Left lung (tissue), 10 donors: Measurements from ENCODE around the gene PRSS48. TPM values are rescaled to one million over a fixed set of nuclear protein-coding genes. Genes with fewer than 3 reads are reported as not detected.

Experiments used
- ATAC-seq: fragments of 200-7000 bp; cut with Tn5 transposase; one replicate; pipeline ENCODE4 v1.9.1; 2020; ENCODE audit warnings: moderate library complexity
- DNase-seq, 4 donors: peaks; one replicate each; pipeline ENCODE4 v3.0.0-alpha.2; 2013 to 2020
- H3K27ac ChIP-seq, 2 donors: fragments of 200-600 bp; sonication (generic) in 1 of 2; one replicate each; pipeline versions ENCODE4 v1.5.0 to v1.8.0; 2020 to 2021
- H3K27me3 ChIP-seq, 2 donors: fragments of 200-600 bp; sonication (generic) in 1 of 2; one replicate each; pipeline versions ENCODE4 v1.5.0 to v1.8.0; 2020 to 2021
- H3K36me3 ChIP-seq, 2 donors: fragments of 200-600 bp; sonication (generic) in 1 of 2; one replicate each; pipeline versions ENCODE4 v1.5.0 to v1.8.0; 2020 to 2021
- H3K4me1 ChIP-seq, 2 donors: fragments of 200-600 bp; one replicate each; pipeline ENCODE4 v1.8.0; 2021
- H3K4me3 ChIP-seq, 2 donors: fragments of 200-600 bp; sonication (generic) in 1 of 2; one replicate each; pipeline versions ENCODE4 v1.5.0 to v1.8.0; 2020 to 2021; ENCODE audit warnings: mild to moderate bottlenecking in 1 of 2
- H3K9me3 ChIP-seq, 2 donors: fragments of 200-600 bp; sonication (generic) in 1 of 2; one replicate each; pipeline versions ENCODE4 v1.5.0 to v1.8.0; 2020 to 2021
- CTCF ChIP-seq, 2 donors: fragments of 200-600 bp; sonication (generic) in 1 of 2; IDR thresholded peaks; one replicate each; pipeline versions ENCODE4 v1.5.0 to v1.8.0; 2021; ENCODE audit warnings: antibody characterized with exemption in 2 of 2
- intact Hi-C, 2 donors: fragments of 100-400 bp; cut with DNase I; formaldehyde crosslinking; loops; one replicate each; pipeline versions ENCODE4 v1.11.2 to v1.14.2; 2022
- polyA plus RNA-seq, 6 donors: library from polyadenylated mRNA; unstranded; fragments of 120-200 nt; gene quantifications; one replicate each; pipeline ENCODE4 v1.2.1, GENCODE V29; 2013; ENCODE audit not compliant: insufficient read length in 6 of 6
- total RNA-seq, 2 donors: library from RNA; stranded (reverse); fragmentation: NEBNext Ultra II Directional; extraction: Animal tissue kit (Norgen Biotek cat#: 25700); gene quantifications; one replicate each; pipeline ENCODE4 v1.2.1, GENCODE V29; 2021
- donor health status: DM: no; HTN: yes; CAD: no.
- donor health status: DM: no; HTN: no; CAD: no.

PRSS48 gene
- total and polyA plus RNA-seq, 8 donors = 0.20 to 0.21 TPM; not detected in 6

DNA sequence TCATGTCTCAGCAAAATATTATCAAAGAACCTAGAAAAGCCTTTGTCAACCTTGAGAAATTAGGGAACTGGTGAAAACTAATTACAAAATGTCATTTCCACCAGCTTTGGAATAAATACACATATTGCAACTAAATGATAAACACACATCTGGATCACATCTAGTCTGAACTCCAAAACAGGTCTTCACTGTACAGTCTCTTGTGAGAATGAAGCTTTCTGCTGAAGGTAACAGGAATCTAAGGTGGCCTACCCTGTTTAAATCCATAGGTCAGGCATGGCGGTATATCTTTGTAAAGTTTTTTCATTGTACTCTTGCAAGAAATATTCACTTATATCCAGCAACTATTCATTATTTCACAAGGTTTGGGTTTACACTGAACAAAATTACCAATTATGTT is 46.7 kb downstream of the PRSS48 start:
- H3K4me1 ChIP-seq = peaks cover 7 to 8% of the 10 kb centered on the region in 2 donors
- H3K27ac ChIP-seq = peak overlapping the region; percentile 89
- H3K9me3 ChIP-seq = no peaks in the 10 kb centered on the region
- ATAC-seq = no peak
- H3K36me3 ChIP-seq = no peaks in the 10 kb centered on the region
- no peak for DNase-seq
- peaks cover 0 to 46% of the 10 kb centered on the region in 2 donors for H3K27me3 ChIP-seq
- intact Hi-C loops = no loop called here
- H3K4me3 ChIP-seq = peak overlapping the region; percentile 46 to 59
- no peak for TF ChIP-seq CTCF (IDR thresholded peaks at IDR 0.05)

- peak overlapping the region; percentile 46 to 59 for H3K4me3 ChIP-seq
- peak overlapping the region; percentile 89 for H3K27ac ChIP-seq
- H3K36me3 ChIP-seq = no peaks in the 10 kb centered on the region
- DNase-seq (peak in 2 of 4 donors; percentile 8 to 24), ATAC-seq (peak; percentile 7)
- intact Hi-C loops = no loop called here
- H3K9me3 ChIP-seq = no peaks in the 10 kb centered on the region
- H3K27me3 ChIP-seq = peaks cover 0 to 46% of the 10 kb centered on the region in 2 donors
- peaks cover 7 to 8% of the 10 kb centered on the region in 2 donors for H3K4me1 ChIP-seq
- no peak for TF ChIP-seq CTCF (IDR thresholded peaks at IDR 0.05)
Observed at GRCh38 chr4:151324124-151324751, 47.3 kb downstream of the PRSS48 start.

DNA sequence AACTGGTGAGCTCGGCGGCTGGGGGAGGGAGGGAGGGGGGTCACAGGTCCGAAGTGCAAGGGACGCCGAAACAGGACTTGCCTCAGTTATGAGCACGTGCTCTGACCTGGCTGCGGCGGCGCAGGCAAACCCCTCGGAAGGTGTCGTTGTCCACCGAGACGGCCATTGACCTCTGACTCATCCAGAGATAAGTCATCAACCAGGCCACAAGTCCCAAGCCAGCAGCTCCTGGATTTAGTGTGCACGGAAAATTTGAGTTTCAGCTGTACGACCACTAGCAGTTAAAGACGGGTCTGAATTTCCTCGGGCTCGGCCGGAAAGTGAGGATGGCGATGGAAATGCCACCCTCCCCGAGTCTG is 47.8 kb downstream of the PRSS48 start:
- H3K27me3 ChIP-seq = peaks cover 0 to 46% of the 10 kb centered on the region in 2 donors
- DNase-seq (peak; percentile 35 to 81 (median 52)), ATAC-seq (peak; percentile 62)
- intact Hi-C loops = no loop called here
- peaks cover 7 to 8% of the 10 kb centered on the region in 2 donors for H3K4me1 ChIP-seq
- peak overlapping the region; percentile 46 to 59 for H3K4me3 ChIP-seq
- H3K9me3 ChIP-seq = no peaks in the 10 kb centered on the region
- peak overlapping the region; percentile 89 for H3K27ac ChIP-seq
- H3K36me3 ChIP-seq = no peaks in the 10 kb centered on the region
- TF ChIP-seq CTCF (IDR thresholded peaks at IDR 0.05) = no peak

DNA sequence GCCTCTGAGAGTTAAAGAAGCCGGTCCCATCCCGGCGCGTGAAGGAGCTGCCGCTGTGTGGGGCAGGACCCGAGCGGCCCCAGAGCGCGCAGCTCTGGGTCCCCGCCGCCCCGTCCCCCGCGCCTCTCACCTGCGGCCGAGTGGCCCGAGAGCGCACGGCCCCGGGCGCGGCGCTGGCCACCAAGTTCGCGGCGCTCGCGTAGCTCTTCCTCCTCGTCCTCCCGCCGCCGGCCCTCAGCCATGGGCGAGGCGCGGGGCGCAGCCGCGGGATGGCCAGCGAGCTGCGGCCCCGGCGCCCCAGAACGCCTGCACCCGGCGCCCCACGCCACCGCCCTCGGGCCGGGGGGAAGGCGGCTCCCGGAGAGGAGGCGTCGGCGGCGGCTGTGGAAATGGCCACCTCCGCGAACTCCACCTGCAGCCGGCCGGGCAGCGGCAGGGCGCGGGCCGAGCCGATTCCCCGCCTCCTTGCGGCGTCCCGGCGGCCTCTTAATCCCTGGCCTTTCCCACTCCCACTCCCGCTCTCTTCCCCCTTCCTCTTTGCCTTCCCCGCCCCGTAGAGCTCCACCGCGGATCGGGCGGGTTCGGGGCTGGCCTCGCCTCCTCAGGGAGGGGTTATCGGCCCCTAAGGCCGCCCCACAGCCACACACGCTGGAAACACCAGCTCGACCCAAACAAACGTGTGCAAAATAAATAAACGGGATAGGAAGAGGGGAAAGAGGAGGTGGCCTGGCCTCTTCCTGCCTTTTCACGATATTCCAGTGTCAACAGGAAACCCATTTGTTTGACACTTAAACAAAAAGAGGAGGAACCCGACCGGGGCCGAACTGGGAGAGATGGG is 48.4 kb downstream of the PRSS48 start, which contains the start of gene SH3D19:
Gene SH3D19 (minus strand): TSS at position 495 of the 838 bp plus-strand sequence. CDS start 253 bp downstream, at position 242.
- no peak for TF ChIP-seq CTCF (IDR thresholded peaks at IDR 0.05)
- ATAC-seq (peak; percentile 96), DNase-seq (peak; percentile 69 to 90 (median 84))
- intact Hi-C loops = no loop called here
- H3K27me3 ChIP-seq = peaks cover 0 to 46% of the 10 kb centered on the region in 2 donors
- peaks cover 7 to 8% of the 10 kb centered on the region in 2 donors for H3K4me1 ChIP-seq
- peak within 1 kb of the TSS; percentile 46 to 59 for H3K4me3 ChIP-seq
- no peaks in the 10 kb centered on the region for H3K36me3 ChIP-seq
- peak within 1 kb of the TSS; percentile 89 for H3K27ac ChIP-seq
- no peaks in the 10 kb centered on the region for H3K9me3 ChIP-seq

GRCh38 chr4:151325949-151326246 is 48.9 kb downstream of the PRSS48 start:
- TF ChIP-seq CTCF (IDR thresholded peaks at IDR 0.05) = no peak
- no peak for ATAC-seq
- Histone ChIP-seq H3K9me3 (no peaks in the 10 kb centered on the region), H3K27me3 (peaks cover 0 to 46% of the 10 kb centered on the region in 2 donors), H3K4me1 (peaks cover 7 to 8% of the 10 kb centered on the region in 2 donors), H3K4me3 (peak overlapping the region; percentile 46 to 59), H3K36me3 (no peaks in the 10 kb centered on the region), H3K27ac (peak overlapping the region; percentile 89)
- intact Hi-C loops = no loop called here
- DNase-seq = no peak
